ENCODE results near the gene ANKRD33.

ANKRD33 gene

DNA sequence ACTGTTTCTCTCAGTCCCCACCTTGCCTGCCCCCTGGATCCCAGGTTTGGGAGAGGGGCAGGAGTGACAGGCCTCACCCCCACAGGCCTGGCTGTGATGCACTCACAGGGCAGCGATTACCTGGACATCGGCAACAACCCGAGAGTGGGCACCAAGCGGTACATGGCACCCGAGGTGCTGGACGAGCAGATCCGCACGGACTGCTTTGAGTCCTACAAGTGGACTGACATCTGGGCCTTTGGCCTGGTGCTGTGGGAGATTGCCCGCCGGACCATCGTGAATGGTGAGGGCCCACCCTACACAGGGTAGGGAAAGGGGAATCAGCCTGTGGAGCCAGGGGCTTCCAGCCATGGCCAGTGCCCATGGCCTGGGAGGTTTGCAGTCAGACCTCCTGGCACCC lies 28.0 kb downstream of the ANKRD33 start:
- no peak for DNase-seq

DNA sequence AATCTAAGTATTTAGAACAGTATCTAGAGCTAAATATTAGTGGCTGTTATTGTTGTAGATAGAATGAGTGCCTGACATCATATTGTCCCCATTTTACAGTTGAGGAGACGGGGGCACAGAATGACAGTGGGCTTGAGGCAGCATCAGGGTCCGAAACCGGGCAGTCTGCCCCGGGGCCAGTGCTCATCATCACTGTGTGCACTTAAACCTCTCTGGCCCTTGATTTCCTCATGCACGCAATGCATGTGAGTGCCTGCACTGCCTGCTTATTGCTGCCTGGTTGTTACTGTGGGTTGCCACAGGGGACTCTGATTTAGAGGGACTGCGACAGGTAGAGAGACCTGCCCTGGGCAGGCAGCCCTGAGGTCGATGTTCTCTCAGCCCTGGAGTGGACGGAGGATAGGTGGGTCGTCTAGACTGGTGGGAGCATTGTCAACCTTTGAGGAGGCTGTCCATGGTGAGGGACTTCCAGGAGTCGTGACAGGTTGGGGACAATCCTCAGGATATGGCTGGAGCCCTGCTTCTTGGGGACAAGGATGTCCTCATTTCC lies 29.2 kb downstream of the ANKRD33 start:
- DNase-seq: no peak

DNA sequence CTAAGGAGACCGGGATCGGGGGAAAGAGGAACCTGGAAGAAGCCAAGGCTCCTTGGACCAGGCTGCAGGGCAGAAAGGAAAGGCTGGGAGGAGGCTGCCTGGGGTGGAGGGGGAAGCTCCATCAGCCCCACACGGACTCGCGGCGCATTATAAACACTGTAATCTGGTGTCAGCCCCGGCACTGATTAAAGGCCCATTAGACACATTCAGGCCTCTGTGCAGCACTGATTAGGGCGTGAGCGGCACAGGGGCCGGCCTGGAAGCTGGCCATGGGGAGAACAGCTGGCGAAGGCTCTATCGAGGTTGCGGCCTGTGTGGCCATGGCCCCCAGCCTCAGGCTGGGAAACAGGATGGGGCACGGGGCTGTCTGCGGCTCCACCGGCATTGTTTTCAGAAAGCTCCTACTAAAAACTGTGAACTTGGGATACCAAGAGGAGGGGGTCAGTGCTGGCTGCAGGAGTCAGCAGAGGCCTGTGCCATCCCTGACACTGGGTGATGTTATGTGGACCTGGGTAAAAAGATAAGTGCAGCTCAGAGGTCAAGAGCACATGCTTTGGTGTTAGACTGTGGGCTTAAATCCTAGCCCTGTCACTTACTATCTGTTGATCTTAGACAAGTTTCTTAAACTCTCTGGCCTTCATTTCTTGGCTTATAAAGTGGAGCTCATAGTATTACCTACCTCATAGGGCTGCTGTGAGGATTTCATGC lies 30.0 kb downstream of the ANKRD33 start:
- no peak for DNase-seq

DNA sequence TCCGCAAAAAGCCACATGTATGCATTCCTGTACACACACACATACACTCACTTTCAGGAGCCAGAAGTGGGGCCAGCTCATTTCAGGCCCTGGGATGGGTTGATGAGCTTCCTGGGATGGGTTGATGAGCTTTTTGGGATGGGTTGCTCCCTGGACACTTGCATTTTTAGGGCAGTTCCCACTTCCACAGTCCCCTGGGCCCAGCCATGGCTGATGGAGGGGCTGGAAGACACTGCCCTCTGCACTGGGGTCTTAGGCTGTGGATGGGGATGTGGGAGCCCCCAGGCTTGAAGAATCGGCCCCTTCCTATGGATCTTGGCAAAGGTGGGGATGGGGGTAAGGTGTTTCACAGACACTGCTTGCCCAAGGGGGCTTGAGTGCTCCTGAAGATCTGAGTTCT lies 32.1 kb downstream of the ANKRD33 start:
- no peak for DNase-seq

DNA sequence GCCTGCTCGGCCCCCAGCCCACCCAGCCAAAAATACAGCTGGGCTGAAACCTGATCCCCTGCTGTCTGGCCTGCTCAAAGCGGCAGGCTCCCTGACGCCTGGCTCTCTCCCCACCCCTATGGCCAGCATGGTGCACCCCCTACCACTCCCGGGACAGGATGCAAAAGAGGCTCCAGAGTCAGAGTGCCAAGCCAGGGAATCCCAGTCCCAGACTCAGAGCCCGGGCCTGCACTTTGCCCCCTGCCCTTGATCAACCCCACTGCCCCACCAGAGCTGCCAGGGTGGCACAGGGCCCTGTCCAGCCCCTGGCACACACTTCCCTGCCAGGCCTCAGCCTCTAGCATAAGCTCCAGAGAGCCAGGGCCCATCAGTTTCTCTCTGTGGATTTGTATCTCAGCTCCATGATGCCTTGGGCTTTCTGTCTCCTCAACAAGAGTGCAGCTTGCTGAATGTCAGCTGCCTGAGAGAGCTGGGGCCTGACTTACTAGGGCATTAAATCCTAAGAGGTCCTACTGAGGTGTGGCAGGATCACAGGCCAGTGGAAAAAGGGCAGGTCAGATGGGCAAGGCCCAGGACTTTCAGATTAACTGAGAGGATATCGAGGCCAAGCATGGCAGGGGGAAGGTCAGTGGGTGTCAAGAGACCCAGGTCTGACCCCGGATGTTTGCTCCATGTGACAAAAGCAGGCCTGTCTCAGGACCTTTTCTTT lies 33.3 kb downstream of the ANKRD33 start:
- DNase-seq: no peak

DNA sequence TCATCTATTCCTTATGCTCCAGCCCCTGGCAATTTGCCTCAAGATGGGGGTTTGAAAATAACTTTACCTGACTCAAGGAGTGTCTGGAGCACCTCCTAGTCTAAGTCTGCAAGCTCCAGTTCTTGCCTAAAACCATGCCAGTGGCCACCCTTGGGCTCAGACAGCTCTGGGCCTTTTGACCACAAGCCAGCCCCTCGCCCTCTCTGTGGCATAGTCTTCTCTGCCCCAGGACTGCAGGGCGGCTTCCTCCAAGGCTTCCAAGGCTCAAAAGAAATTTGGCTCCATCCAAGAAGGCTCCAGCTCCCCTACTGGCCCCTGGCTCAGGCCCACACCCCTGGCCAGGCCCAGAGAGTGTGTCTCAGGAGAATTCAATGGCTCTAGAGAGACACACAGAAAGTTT lies 34.2 kb downstream of the ANKRD33 start:
- DNase-seq: no peak

DNA sequence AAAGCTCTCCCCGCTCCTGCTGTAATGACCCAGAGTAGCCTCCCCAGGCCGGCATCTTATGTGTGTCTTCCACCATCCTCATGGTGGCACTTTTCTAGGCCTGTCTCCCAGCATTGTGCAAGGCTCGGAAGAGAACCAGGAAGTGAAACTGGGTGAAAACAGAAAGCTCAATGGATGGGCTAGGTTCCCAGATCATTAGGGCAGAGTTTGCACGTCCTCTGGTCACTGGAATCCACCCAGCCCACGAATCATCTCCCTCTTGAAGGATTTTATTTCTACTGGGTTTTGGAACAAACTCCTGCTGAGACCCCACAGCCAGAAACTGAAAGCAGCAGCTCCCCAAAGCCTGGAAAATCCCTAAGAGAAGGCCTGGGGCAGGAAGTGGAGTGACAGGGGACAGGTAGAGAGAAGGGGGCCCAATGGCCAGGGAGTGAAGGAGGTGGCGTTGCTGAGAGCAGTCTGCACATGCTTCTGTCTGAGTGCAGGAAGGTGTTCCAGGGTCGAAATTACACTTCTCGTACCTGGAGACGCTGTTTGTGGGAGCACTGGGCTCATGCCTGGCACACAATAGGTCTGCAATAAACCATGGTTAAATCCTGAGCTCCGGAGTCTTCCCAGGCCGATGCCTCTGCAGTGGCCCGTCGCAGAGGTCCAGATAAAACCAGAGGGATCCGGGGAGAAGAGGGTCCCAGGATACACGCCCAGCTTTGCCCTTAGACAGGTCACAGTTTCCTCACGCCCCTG lies 35.0 kb downstream of the ANKRD33 start:
- peak in 8 of 51 donors; percentile 6 to 17 (median 12) for DNase-seq

DNA sequence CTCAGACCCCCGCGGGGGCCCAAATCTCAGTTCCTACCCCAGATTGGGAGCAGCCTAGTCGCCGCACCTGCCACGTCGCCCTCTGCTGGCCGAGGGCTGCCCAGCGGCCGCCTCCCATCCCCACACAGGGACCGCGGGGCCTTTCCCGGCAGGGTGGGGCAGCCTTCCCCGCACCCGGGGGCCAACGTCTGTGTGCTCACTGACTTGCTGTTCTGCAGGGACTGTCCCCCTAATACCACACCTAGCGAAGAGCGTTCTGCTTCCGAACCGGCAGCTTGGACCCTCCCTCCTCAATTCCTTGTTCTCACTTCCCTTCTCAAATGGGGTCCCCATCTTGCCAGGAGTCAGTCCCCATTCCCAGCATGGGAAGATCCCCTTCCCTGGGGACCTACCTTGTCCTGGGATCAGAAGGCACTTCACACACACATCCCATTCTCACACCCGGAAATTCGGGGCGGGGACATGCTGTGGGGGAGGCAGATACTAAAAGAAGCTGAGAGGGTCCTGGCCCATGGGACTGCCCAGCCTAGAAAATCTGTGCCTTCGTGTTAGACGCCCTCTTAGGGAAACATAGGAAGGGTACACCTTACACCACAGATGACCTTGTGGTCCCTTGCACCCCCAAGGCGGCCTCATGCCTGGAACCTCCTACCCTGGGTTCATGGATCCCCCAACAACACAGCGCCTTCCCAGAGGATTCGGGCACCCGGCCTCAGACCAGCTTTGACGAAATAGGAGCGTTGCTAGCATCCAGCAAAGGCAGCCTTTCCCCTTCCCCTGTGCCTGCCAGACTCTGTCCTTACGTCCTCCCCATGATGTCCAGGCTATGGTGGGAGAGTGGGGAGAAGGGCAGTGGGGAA lies 35.8 kb downstream of the ANKRD33 start:
- peak in 9 of 51 donors; percentile 3 to 33 (median 16) for DNase-seq

DNA sequence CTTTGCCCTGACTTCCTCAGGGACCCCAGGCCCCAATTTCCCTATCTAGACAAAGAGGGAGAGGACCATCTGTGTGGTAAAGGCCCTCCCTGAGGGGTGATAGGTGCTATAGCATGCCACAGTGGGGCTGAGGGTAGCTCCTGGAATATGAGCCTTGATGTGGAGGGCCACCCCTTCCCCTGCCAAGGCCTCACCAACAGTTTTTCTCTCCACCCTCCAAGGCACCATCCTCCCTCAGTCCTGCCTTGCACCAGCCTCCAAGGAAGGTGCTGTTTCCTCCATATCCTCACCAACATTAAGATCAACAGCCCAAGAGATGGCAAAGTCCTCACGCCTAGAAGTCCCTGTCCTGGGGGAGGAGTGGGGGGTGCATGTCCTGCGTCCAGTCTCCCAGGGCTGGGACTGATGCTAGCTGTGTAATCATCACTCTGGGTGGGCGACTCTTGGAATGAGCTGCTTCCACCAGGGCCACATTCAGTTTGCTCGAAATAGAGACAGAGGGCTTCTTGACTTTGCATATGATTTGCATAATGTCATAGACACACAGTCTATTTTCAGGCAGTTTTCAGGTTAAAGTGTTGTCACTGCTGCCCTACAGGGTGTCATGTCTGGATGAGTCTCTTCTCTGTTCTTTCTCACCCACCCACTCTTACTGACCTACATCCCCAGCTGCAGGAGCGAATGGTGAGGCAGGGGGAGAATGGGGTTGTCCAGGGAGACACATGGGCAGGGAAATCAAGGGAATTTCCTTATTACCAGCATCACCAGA lies 36.8 kb downstream of the ANKRD33 start:
- peak in 1 of 51 donors; percentile 25 for DNase-seq

DNA sequence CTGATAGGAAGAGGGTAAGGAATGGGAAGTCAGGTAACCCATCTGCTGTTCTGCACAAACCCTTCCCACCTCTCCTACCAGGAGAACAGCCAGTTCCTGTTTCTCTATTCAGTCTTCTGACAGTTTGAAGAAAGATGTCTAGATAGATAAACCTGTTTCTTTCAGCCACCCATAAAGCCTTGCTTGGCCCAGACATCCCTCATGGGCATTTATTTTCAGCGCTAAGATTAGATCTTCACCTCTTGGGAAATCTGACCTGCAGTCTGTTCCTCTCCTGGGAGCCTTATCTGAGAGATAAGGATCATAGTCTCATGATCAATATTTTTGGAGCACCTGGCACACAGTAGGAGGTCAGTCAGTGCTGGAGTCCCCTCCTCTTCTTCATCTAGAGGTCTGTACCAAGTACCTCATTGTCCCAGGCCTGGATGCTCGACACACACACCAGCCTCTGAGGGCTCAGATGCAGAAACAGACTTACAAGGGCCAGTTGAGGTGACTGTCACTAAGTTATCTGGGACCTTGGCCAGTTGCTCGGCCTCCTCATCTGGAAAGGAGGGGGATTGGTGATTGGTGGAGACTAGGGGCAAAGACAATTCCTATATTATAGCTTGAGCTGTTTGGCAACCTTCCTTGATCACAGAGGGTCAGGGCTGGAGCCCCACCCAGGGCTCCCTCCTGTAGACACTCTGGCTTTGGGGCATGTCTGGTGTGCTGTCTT lies 37.6 kb downstream of the ANKRD33 start:
- no peak for DNase-seq

DNA sequence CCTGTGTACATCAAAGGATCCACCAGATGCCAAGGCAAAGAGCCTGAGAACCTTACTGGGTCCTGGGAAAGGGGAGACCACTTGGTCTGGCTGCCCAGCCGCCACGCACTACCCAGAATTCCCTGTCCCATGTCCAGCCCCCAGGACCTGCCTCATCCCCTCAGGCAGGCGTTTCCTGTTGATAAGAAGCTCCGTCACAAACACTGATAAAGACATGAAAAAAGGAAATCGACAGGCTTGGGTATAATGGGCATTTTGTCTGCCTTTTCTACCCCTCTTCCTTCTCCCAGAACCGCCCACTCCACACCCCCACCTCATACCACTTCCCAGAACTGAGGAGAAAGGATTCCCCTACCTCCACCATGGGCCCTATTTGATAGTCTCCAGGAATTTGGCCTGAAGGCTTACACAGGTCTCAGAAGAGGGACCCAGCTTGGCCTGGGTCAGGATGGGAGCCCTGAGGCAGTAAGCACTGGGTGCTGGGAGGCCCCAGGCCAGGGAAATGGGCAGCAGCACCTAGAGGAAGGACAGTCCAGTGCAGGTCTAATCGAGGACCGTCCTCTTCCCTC lies 38.2 kb downstream of the ANKRD33 start:
- no peak for DNase-seq

DNA sequence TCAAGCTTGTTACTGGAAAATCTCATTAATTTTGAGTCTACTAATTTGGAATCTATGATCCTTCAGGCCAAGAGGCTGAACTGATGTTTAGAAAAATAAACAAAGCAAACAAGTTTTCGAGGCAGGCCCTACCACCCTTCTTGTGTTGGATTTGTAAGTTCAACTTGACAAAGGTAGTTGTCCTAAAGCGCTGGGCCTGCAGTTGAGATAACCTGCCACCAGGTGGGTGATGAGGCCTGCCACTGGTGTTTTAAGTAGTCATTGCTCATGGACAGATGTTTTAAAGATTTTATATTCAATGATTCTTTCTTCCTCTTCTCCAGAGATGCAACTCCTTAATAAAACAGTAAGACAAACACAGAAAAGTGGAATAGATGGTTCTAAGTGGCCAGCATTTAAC lies 38.8 kb downstream of the ANKRD33 start:
- no peak for DNase-seq

DNA sequence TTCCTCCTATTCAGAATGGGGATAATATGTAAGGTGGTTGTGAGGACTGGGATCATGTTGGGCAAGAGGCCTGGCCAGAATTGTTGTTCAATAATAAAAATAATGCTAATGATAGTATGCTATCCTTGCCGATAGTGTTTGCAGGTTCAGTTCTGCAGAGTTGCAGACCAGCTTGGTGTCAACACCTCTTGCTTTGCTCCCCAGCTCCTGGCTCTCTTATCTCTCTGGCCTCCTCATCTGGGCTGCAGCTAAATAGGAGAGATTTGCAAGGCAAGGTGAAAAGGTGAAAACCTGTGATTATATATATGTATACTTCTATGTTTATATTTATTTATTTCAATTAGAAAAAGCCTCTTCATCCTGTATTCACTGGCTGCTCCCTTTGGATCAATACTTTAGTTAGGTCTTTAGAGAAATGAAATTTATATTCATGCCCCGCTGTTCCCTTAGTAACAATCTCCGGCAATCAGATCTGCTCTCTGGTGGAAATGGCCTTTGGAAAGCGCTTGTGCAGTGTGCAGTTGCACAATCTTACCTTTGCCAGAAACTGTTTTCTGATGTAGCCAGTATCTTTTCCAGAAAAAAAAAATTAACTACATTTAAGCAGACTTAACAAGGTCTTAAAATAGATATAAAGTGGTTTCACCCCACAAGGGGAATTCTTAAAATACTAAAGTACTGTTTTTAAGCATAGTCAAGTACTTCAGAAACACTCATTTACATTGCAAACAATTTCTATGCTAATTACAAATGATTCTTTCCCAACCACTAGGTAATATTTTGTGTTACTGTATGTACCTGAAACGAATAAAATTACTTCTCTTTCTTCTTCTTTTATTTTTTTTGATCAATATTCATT lies 44.5 kb downstream of the ANKRD33 start:
- DNase-seq: no peak

DNA sequence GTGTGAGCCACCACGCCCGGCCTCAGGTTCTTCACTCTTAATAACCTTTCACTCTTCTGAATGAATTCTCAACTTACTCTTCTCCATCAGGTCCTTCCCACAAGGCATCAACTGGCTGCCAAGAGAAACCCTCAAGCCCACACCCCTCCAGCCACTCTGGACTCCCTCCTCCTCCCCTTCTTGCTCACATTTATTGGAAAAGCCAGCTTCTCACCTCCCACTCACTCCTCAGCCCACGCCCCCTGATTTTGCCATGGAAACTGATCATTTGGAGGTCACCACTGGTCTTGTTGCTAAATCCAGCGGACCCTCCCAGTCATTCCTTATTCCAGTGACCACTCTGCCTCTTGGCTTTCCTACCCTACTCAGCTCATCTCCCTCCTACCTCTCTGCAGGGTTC lies 46.2 kb downstream of the ANKRD33 start:
- no peak for DNase-seq

DNA sequence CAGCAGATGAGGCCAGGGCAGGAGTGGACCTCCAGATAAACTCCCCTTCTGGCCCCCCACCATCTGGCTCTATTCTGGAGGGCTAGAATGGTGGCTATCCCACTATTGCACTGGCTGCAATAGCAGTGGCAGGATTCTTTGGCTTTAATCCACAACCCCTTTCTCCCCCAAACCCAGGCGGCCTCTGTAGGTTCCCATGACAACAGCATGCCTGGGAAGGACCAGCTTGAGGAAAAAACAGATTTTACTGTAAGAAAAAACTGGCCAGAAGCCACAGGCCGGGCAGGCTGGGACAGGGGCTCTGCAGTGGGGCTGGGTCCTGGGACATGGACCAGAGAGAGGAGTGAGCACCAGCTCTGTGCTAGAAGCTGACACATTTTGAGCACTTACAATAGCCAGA lies 50.0 kb downstream of the ANKRD33 start:
- peak in 2 of 51 donors; percentile 5 to 10 for DNase-seq

DNA sequence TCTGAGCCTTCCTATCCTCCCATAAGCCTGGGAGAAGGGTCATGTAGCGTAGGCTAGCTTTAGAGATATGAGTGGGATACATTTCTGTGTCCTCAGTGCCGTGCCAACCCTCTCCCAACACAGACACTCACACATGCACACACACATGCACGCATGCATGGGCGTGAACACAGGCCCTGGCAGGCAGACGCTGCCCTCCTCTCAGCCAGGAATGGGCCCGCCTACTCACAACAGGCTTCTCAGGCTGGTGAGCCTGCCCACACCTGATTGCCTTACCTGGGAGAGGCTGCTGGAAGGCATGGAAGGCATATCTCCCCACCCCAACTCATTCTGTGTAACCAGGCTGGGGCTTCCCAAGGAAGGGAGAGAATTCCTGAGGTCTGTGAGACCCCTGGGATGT lies 50.8 kb downstream of the ANKRD33 start:
- no peak for DNase-seq

DNA sequence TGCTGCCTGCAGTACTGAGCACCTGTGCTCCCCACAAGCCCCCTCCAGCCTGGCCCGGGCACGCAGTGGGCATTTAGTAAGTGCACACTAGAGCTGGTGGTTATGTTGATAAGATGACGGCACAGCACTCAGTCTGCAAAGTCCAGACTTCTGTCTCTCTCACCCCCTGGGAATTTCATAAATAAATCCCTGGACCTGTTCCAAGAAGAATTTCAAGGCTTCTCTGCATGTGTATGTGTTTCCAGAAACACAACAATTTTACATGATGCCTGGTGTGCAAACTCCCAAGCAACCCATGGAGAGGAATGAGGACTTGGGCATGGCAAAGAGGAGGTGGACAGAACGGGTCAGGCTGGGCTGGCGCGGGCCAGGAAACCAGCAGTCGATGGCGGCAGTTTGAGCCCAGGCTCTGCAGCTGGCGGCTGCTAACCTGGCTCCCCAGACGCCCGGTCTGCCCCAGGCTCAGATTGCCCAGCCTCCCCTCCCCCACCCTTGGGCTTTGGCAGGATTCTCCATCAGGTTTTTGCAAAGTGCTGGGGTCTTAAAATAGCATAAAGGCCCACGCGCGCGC lies 53.2 kb downstream of the ANKRD33 start:
- no peak for DNase-seq
